GM12891 (cell line): ENCODE results near the gene TMEM39A.

Experiments used
- PAX5 ChIP-seq: IDR thresholded peaks from 2 replicates; pipeline ENCODE4 v1.6.1; 2011; ENCODE audit warnings: low read length, moderate library complexity, mild to moderate bottlenecking; ENCODE audit not compliant: insufficient read depth, severe bottlenecking
- POLR2A ChIP-seq: IDR thresholded peaks from 2 replicates; pipeline ENCODE4 v1.6.1; 2011; ENCODE audit warnings: low read depth, low read length, control low read depth
- POLR2AphosphoS5 ChIP-seq: IDR thresholded peaks from 2 replicates; pipeline ENCODE4 v1.6.1; 2011; ENCODE audit warnings: low read depth, low read length, control low read depth
- POU2F2 ChIP-seq: IDR thresholded peaks from 2 replicates; pipeline ENCODE4 v1.6.1; 2011; ENCODE audit warnings: low read depth, mild to moderate bottlenecking, control low read depth, low read length, moderate library complexity
- SPI1 ChIP-seq: IDR thresholded peaks from 2 replicates; pipeline ENCODE4 v1.6.1; 2011; ENCODE audit warnings: low read depth, low read length, control low read depth

DNA sequence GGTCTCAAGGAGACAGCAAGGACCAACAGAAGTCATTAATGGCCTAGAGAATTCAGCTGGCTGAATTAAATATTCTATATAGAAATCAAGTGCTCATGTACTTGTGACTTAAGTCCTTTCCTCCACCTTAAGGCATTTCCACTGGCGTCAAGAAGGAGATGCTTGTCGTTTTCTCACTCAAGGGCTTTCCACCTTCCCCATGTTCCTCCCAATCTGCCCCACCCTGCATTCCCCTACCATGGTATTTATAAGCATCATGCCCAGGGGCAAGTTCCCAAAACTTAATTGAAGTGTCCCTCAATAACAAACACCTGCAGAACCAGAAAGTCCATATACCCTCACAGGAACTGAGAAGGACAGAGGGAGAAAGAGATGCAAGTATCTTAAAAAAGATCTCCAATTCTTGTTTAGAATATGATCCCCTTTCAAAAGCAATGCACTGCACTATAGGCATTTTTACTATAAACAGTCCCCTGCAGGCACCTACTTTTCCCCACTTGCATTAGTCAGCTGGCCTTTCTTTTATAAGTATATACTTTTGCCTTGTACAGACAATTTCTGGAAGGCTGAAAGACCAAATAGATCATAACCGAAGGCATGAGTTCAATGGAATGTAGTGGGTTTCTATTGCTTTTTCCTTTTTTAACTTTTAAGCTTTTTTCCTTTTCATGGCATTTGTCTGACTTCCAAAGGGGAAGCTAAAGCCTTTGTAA lies 29.6 kb downstream of the TMEM39A start:
- TF ChIP-seq POLR2AphosphoS5 (no peak), POLR2A (no peak), PAX5 (no peak), SPI1 (no peak), POU2F2 (no peak)
